T-helper 1 cell treated with Interleukin-12 subunit alpha and Interleukin-12 subunit beta and Interleukin-4 antibody, amounts not matched to agents 30 ng/mL and 1 ng/mL, for 36 hours (primary cell): Measurements from ENCODE around the gene ANO5. TPM values are rescaled to one million over a fixed set of nuclear protein-coding genes. Genes with fewer than 3 reads are reported as not detected.
"Not testable (repeated sequence)": the region's sequence is repeated elsewhere in the genome, so short reads cannot be mapped to it uniquely, and the experiment has no call there.

ENCODE experiments used
- intact Hi-C: fragments of 100-400 bp; cut with micrococcal nuclease; formaldehyde crosslinking; loops from one replicate; pipeline ENCODE4 v1.15.1; 2024
- total RNA-seq: library from RNA; stranded (reverse); gene quantifications from 2 replicates; pipeline ENCODE4 v1.2.3, GENCODE V29; 2022

ANO5 gene
- total RNA-seq, 1 donor from 2014 or later: 0.05 TPM

DNA sequence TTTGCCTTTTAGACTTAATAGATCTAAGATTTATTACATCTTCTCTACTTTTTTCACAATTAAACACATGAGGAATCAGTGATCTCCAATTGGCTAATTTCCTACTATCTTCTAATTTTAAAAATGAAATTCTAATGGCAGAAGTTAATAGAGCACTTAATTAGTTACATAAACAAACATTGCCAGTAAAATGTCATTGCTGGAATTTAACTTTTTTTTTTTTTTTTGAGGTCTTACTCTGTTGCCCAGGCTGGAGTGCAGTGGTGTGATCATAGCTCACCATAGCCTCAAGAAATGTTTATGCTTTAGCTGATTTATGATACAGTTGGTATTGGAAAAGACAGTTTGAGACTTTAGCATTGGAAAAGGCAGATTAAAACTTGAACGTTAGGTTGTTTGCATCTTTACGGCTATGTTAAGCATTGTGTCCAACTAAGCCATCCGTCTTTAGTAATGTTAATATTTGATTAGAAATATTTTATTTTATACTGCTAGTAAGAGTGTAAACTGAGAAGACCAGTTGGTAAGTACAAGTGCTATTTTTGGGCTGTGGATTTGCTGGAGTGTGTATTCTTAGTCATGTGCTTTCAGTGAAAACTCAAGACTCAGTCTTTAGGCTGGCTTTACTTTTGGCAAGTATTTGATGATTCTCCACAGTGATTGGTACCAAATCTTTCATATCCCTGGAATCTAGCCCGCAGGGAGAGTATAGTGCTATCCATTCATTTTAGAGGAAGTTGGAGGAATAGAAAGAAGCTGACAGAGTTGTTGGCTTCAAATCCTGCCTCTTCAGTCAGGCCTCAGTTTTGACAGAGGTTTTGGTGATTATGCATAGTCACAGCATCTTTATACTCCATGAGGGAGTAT lies 4.5 kb downstream of the ANO5 start:
- intact Hi-C loops: no loop called here

DNA sequence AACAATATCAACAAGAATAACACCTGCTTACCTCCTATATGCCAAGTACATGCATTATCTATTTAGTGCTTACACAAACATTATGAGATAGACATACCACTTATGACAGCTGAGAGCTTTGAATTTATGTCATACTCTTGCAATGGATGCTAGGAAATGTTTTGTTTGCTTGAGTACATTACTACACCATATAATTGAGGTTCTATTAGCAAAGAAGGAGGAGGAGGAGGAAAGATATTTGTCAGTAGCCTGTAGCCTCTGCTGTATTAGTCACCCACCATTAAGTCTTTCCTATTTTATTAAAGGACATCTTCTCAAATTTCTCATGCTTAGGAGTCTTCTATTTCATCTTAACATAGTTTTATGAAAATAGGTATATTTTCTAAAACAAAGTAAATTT lies 6.4 kb downstream of the ANO5 start:
- intact Hi-C loops: no loop called here

- intact Hi-C loops: no loop called here
These were observed 10.4 kb downstream of the ANO5 start for GRCh38 chr11:22203281-22203680.

DNA sequence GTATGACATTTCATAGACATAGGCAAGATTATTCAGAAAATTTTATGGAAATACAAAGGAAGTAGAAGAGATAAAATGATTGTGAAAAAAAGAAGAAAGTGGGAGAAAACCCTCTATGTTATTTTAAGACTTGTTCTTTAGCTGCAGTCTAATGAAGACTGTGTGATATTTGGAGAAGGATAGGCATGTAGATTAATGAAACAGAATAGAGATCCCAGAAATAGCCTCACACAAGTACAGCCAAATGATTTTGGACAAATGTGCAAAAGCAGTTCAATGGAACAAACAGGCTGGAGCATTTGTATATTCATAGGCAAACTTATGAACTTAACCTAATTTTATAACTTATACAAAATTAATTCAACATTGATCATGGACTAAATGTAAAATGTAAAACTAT lies 14.3 kb downstream of the ANO5 start:
- intact Hi-C loops: no loop called here

GRCh38 chr11:22208151-22208858 lies 15.4 kb downstream of the ANO5 start:
- intact Hi-C loops: no loop called here

DNA sequence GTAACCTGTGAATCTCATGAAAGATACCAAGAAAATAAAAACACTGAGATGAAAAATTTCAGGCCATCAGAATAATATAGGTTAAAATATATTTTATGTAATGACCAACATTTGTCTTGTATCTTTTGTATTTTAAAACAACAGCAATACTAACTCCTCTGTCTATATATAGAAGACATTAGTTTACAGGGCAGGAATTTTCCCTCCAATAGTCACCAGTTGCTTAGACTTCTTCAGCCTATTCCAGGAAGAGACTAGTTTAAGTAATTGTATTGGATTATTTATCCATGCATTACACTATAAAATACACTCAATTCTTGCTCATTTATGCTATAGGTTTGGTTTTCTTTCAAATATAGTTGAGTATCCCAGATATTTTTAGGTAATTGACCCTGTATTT lies 24.1 kb downstream of the ANO5 start:
- intact Hi-C loops: no loop called here

- intact Hi-C loops: no loop called here
These were observed 28.3 kb downstream of the ANO5 start for GRCh38 chr11:22221143-22221542.

DNA sequence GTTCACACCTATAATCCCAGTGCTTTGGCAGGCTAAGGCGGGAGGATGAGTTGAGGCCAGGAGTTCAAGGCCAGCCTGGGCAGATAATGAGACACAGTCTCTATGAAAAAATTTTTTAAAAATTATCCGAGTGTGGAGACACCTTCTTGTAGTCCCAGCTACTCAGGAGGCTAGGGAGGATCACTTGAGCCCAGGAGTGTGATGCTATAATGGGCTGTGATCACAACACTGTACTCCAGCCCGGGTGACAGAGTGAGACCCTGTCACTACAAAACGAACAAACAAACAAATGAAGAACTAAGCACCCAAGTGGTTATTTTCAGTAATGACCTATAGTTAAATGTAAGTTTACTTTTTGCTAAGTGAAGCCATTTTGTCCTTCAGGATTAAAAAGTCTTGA lies 32.3 kb downstream of the ANO5 start:
- intact Hi-C loops: no loop called here

DNA sequence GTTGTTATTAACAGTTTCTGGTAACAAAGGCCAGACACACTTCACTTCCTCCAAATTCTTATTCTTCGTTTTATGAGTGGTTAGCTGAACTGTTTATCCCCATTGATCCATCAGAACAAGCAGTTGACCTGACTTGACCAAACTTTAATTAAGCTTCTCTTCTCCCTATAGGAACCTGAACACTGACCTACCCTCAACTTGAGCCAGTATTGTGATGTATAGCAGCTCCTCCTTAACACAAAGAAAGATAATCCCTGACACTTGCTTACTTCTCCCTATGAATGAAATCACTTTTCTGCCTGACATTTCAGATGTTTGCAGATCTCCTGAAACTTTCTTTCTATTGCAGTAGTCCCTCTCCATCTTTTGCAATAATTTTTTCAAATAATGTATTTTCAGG lies 41.9 kb downstream of the ANO5 start:
- intact Hi-C loops: no loop called here

DNA sequence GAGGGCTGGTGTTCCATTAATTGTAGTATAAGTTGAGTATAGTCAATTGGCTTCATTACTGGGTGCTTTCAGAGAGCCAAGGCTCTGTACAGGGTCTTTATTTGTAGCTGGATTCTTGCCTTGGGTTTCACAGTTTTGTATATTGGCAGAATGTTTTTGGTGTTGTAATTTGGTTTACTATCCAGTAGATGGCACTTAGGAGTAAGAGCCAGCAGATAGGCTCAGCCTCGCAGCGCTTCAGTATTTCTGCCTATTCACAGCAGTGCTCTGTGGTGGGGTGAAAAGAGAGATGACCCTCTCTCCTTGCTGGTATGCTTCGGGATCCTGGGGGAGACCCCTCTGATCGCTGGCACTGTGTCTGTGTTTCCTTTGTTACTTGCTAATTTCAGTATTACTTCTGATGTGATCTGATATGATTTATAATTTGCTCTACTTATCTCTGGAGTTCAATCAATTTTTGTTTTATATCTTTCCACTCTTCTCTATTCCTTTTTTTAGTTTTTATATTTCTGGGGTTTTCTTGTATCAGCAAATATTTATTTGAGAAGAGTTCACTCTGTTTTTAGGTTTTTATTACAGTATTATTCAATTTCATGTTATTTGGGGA lies 52.2 kb downstream of the ANO5 start:
- intact Hi-C loops: loop anchor here (1.0 kb wide), 2 partner anchors 59 to 542 kb away; no protein-coding TSS in a partner anchor

- intact Hi-C loops: no loop called here
These were observed 54.1 kb downstream of the ANO5 start for GRCh38 chr11:22246992-22247391.

GRCh38 chr11:22249871-22250270 lies 57.0 kb downstream of the ANO5 start:
- intact Hi-C loops: no loop called here

- intact Hi-C loops: no loop called here
These were observed 64.0 kb downstream of the ANO5 start for GRCh38 chr11:22256876-22257275.

- intact Hi-C loops: no loop called here
These were observed 70.7 kb downstream of the ANO5 start for GRCh38 chr11:22263613-22264012.

DNA sequence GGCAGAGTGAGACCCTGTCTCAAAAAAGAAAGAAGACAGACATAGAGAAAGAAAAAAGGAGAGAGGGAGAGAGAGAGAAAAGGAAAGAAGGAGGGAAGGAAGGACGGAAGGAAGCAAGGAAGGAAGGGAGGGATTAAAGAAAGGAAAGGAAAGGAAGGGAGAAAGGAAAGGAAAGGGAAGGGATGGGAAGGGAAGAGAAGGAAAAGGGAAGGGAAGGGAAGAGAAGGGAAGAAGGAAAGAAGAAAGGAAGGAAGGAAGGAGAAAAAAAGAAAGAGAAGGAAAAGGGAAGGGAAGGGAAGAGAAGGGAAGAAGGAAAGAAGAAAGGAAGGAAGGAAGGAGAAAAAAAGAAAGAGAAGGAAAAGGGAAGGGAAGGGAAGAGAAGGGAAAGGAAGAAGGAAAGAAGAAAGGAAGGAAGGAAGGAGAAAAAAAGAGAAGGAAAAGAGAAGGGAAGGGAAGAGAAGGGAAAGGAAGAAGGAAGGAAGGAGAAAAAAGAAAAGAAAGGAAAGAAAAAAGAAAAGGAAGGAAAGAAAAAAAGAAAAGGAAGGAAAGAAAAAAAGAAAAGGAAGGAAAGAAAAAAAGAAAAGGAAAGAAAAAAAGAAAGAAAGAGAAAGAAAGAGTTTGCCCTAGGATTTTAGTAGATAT lies 76.2 kb downstream of the ANO5 start:
- intact Hi-C loops: not testable (repeated sequence)

GRCh38 chr11:22273781-22274180 lies 80.9 kb downstream of the ANO5 start:
- intact Hi-C loops: no loop called here

- intact Hi-C loops: no loop called here
These were observed 82.7 kb downstream of the ANO5 start for GRCh38 chr11:22275600-22275999.

DNA sequence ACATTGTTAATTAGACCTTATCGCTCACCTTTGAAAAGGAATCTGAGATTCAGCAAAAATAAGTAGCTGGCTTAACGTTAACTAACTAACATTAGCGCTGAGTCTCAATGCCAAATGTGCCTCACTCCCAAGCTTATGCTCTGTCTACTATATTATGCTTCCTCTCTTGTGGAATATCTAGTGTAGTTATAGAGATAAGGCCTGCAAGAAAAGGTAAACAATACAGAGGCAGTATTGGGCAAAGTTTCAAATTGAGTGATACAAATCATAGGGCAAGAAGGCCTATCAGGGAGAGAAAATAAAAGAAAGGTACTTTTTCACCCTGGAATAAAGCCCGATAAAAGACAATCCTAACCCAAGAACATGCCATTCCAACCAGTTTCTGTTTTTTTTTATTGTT lies 83.7 kb downstream of the ANO5 start:
- intact Hi-C loops: no loop called here

- intact Hi-C loops: not testable (repeated sequence)
These were observed 92.1 kb downstream of the ANO5 start for GRCh38 chr11:22284991-22285390.

DNA sequence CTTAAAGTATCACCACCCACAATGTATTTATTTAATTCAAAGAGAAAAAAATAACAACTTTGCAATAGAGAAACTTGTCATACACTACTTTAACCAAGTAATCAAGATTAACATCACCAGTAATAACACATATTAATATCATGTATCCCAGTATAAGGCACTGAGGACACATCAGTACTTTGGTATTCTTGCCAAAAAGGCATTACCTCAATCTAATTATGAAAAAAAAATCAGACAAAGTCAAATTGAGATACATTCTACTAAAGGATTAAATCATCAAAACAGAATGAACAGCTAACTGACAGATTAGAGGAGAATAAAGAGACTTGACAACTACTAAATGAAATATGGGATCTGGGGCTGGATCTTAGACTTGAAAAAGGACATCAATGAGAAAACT lies 109.5 kb downstream of the ANO5 start:
- intact Hi-C loops: no loop called here

DNA sequence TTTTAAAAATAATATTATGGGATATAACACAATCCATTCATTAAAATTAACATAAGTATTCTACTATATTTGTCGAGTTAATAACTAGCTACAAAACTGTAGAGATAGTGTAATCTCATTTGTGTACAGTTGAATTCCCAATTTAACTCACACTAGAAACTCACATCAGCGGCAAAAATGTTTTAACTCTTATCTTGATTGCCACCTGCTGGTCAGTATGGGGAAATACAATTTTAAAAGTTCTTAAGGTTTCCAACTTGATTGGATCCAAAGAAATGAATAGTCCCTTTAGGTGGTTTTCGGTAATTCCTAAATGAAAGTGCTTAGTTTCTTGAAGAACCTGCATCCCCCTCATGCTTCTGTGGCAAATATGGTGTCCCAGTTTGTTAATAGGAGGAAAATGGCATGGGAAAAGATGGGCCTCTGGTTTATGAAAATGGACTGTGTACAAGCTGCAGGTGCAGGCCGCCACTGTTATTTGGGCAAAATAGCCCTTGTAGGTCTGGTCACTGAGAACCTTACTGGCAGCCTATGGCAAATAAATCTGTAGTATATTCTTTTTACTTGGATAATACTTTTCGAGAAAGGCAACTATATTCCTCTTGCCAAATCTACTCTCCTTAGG lies 111.6 kb downstream of the ANO5 start:
- intact Hi-C loops: loop anchor here (1.0 to 2.0 kb wide), 3 partner anchors 59 to 1656 kb away; no protein-coding TSS in a partner anchor
